Bronchial epithelial cell (primary cell): ENCODE measurements around the gene HIVEP3. TPM values are rescaled to one million over a fixed set of nuclear protein-coding genes. Genes with fewer than 3 reads are reported as not detected.

Source experiments
- DNase-seq: peaks from one replicate; pipeline ENCODE4 v3.0.0-alpha.2; 2010; ENCODE audit warnings: low read depth
- FAIRE-seq: peaks from 2 replicates; lab custom pipeline; 2011; peaks lifted over from hg19 to GRCh38; lab: Jason Lieb, UNC
- H3K27me3 ChIP-seq: 2 replicates; pipeline ENCODE4 v1.5.1; 2011; ENCODE audit warnings: low read length; ENCODE audit not compliant: control insufficient read depth, insufficient read depth
- H3K36me3 ChIP-seq: 2 replicates; pipeline ENCODE4 v1.5.1; 2011; ENCODE audit warnings: low read length; ENCODE audit not compliant: control insufficient read depth, insufficient read depth
- H3K4me3 ChIP-seq: 2 replicates; pipeline ENCODE4 v1.5.1; 2011; ENCODE audit warnings: mild to moderate bottlenecking, low read depth, low read length, control low read depth
- CTCF ChIP-seq: IDR thresholded peaks from 2 replicates; pipeline ENCODE4 v1.5.1; 2011; ENCODE audit warnings: mild to moderate bottlenecking, moderate library complexity, low read length, control low read depth, inconsistent platforms; ENCODE audit not compliant: insufficient read depth, severe bottlenecking
- total RNA-seq: library from RNA; depleted of rRNA; stranded (reverse); fragments of >200 nt; gene quantifications from 2 replicates; pipeline ENCODE4 v1.2.1, GENCODE V29; 2014

Gene HIVEP3
- total RNA-seq, 1 donor from 2014 or later = under 0.01 TPM

GRCh38 chr1:41900603-41901444 is 17.9 kb downstream of the HIVEP3 start:
- TF ChIP-seq CTCF = no peak

GRCh38 chr1:41898191-41898713 is 20.5 kb downstream of the HIVEP3 start:
- no peak for FAIRE-seq
- H3K36me3 ChIP-seq = no peaks in the 10 kb centered on the region
- H3K4me3 ChIP-seq = no peak overlapping the region
- no peak for TF ChIP-seq CTCF
- no peaks in the 10 kb centered on the region for H3K27me3 ChIP-seq
- peak; percentile 59 for DNase-seq

More at GRCh38 chr1:41900603-41901444, 17.9 kb downstream of the HIVEP3 start:
- H3K4me3 ChIP-seq = no peak overlapping the region
- no peaks in the 10 kb centered on the region for H3K36me3 ChIP-seq
- FAIRE-seq (no peak), DNase-seq (peak; percentile 83)
- H3K27me3 ChIP-seq = no peaks in the 10 kb centered on the region

GRCh38 chr1:41895552-41895951 is 23.2 kb downstream of the HIVEP3 start:
- peak; percentile 61 for DNase-seq

GRCh38 chr1:41894808-41895483 is 23.8 kb downstream of the HIVEP3 start:
- no peak for FAIRE-seq
- no peak for TF ChIP-seq CTCF
- no peaks in the 10 kb centered on the region for H3K36me3 ChIP-seq
- H3K27me3 ChIP-seq = no peaks in the 10 kb centered on the region
- no peak overlapping the region for H3K4me3 ChIP-seq
- DNase-seq = no peak

More at GRCh38 chr1:41895552-41895951, 23.2 kb downstream of the HIVEP3 start:
- Histone ChIP-seq H3K36me3 (no peaks in the 10 kb centered on the region), H3K4me3 (no peak overlapping the region), H3K27me3 (no peaks in the 10 kb centered on the region)
- no peak for TF ChIP-seq CTCF
- FAIRE-seq = no peak

- no peak for DNase-seq
- Histone ChIP-seq H3K27me3 (no peaks in the 10 kb centered on the region), H3K4me3 (no peak overlapping the region), H3K36me3 (no peaks in the 10 kb centered on the region)
- no peak for FAIRE-seq
- TF ChIP-seq CTCF = no peak
Measured at GRCh38 chr1:41894101-41894807, 24.5 kb downstream of the HIVEP3 start.
